GM12878 (cell line): ENCODE data around the gene SLC19A1. TPM values are rescaled to one million over a fixed set of nuclear protein-coding genes. Genes with fewer than 3 reads are reported as not detected.

Experiments
- ATAC-seq: fragments of 200-7000 bp; cut with Tn5 transposase; 3 replicates; pipeline ENCODE4 v1.9.1; 2020; ENCODE audit warnings: mild to moderate bottlenecking, moderate library complexity
- BruUV-seq: library from RNA; stranded (reverse); fragments of 400-500 nt; replicated peaks from 2 replicates; lab custom pipeline; 2021; lab: Mats Ljungman, UMichigan
- CTCF ChIA-PET: fragments of 300-600 bp; sonication (Branson Sonifier 250); formaldehyde crosslinking; extraction: SDS; loops from one replicate; lab custom pipeline; 2021; ENCODE audit warnings: inconsistent platforms; lab: Yijun Ruan, JAX
- POLR2A ChIA-PET: fragments of 350-600 bp; formaldehyde crosslinking; extraction: SDS; loops from one replicate; lab custom pipeline; 2021; ENCODE audit warnings: inconsistent platforms; lab: Charles Lee
- RAD21 ChIA-PET: fragments of 300-600 bp; sonication (Branson Sonifier 250); formaldehyde crosslinking; loops from one replicate; lab custom pipeline; 2023; ENCODE audit warnings: antibody characterized with exemption; ENCODE audit not compliant: unreplicated experiment; lab: Charles Lee
- SMC1A ChIA-PET: fragments of 300-600 bp; sonication (Branson Sonifier 250); formaldehyde crosslinking; loops from one replicate; lab custom pipeline; 2023; ENCODE audit not compliant: unreplicated experiment, uncharacterized antibody; lab: Charles Lee
- DNase-seq: peaks from one replicate; pipeline ENCODE4 v3.0.0-alpha.2; 2011; ENCODE audit warnings: low read depth, low spot score
- FAIRE-seq: peaks from 3 replicates; lab custom pipeline; 2011; peaks lifted over from hg19 to GRCh38; lab: Jason Lieb, UNC
- H2AFZ ChIP-seq: 2 replicates; pipeline ENCODE4 v1.6.0; 2011; ENCODE audit warnings: low read depth, low read length, control low read depth; ENCODE audit not compliant: control insufficient read depth
- H3K27ac ChIP-seq: 2 replicates; pipeline ENCODE4 v1.5.1; 2011; ENCODE audit warnings: control low read depth; ENCODE audit not compliant: control insufficient read depth, insufficient read depth
- H3K27me3 ChIP-seq, 2 experiments: replicated peaks in 1 of 2; 2 replicates each; pipeline versions ENCODE4 v1.6.0 to v1.6.1; 2011; ENCODE audit warnings: low read length in 1 of 2; ENCODE audit not compliant: control insufficient read depth in 2 of 2, insufficient read depth in 2 of 2
- H3K36me3 ChIP-seq, 2 experiments: 2 replicates each; pipeline ENCODE4 v1.5.1; 2011; ENCODE audit warnings: low read length in 1 of 2; ENCODE audit not compliant: control insufficient read depth in 2 of 2, insufficient read depth in 2 of 2
- H3K4me1 ChIP-seq: 2 replicates; pipeline ENCODE4 v1.6.1; 2011; ENCODE audit warnings: mild to moderate bottlenecking, low read length, moderate library complexity, mixed read lengths; ENCODE audit not compliant: control insufficient read depth, insufficient read depth
- H3K4me2 ChIP-seq: 2 replicates; pipeline ENCODE4 v1.6.0; 2011; ENCODE audit warnings: control low read depth; ENCODE audit not compliant: control insufficient read depth, insufficient read depth
- H3K4me3 ChIP-seq: fragments of 200-600 bp; sonication (generic); 2 replicates; pipeline ENCODE4 v1.5.1; 2016
- H3K79me2 ChIP-seq: 2 replicates; pipeline ENCODE4 v1.6.0; 2011; ENCODE audit warnings: low read length; ENCODE audit not compliant: control insufficient read depth, insufficient read depth
- H3K9ac ChIP-seq: 2 replicates; pipeline ENCODE4 v1.8.0; 2011; ENCODE audit warnings: low read length, control low read depth, mixed read lengths; ENCODE audit not compliant: control insufficient read depth, insufficient read depth
- H3K9me3 ChIP-seq: replicated peaks from 3 replicates; pipeline ENCODE4 v1.5.1; 2011; ENCODE audit warnings: mild to moderate bottlenecking, low read length; ENCODE audit not compliant: control insufficient read depth, insufficient read depth
- H4K20me1 ChIP-seq: 2 replicates; pipeline ENCODE4 v1.6.0; 2011; ENCODE audit not compliant: control insufficient read depth, insufficient read depth
- CBX5 ChIP-seq: sonication (generic); IDR thresholded peaks from 2 replicates; pipeline ENCODE4 v1.6.1; 2016; ENCODE audit warnings: low read depth, moderate library complexity, mild to moderate bottlenecking, inconsistent platforms
- CREB1 ChIP-seq: IDR thresholded peaks from 2 replicates; pipeline ENCODE4 v1.6.1; 2012; ENCODE audit warnings: low read depth, mild to moderate bottlenecking, inconsistent platforms
- E2F8 ChIP-seq: fragments of 450-650 bp; IDR thresholded peaks from 2 replicates; pipeline ENCODE4 v1.6.1; 2018; ENCODE audit warnings: mild to moderate bottlenecking, low read depth, moderate library complexity; ENCODE audit not compliant: partially characterized antibody
- ESRRA ChIP-seq: IDR thresholded peaks from 2 replicates; pipeline ENCODE4 v1.6.1; 2012; ENCODE audit warnings: mild to moderate bottlenecking, low read length, improper control_type of control experiment
- HDAC6 ChIP-seq: fragments of 200-600 bp; sonication (generic); IDR thresholded peaks from one replicate; pipeline ENCODE4 v1.8.0; 2017; ENCODE audit warnings: antibody characterized with exemption; ENCODE audit not compliant: unreplicated experiment
- JUND ChIP-seq: IDR thresholded peaks from 2 replicates; pipeline ENCODE4 v1.6.1; 2012; ENCODE audit warnings: low read depth, mild to moderate bottlenecking, low read length, improper control_type of control experiment, moderate library complexity
- PBX3 ChIP-seq: IDR thresholded peaks from 2 replicates; pipeline ENCODE4 v1.6.1; 2011; ENCODE audit warnings: mild to moderate bottlenecking, low read depth, low read length, moderate library complexity; ENCODE audit not compliant: insufficient replicate concordance
- RUNX3 ChIP-seq: IDR thresholded peaks from 2 replicates; pipeline ENCODE4 v1.6.1; 2012; ENCODE audit warnings: low read length, inconsistent platforms
- STAT1 ChIP-seq: fragments of 450-650 bp; conservative IDR thresholded peaks from 2 replicates; pipeline ENCODE4 v1.6.1; 2014; ENCODE audit warnings: antibody characterized with exemption, mild to moderate bottlenecking
- STAT3 ChIP-seq: IDR thresholded peaks from 2 replicates; pipeline ENCODE4 v1.6.1; 2011; ENCODE audit warnings: low read depth, low read length, improper control_type of control experiment
- TCF3 ChIP-seq: IDR thresholded peaks from 2 replicates; pipeline ENCODE4 v1.6.1; 2012; ENCODE audit warnings: low read depth, mild to moderate bottlenecking, low read length, borderline replicate concordance; ENCODE audit not compliant: insufficient read depth
- ZZZ3 ChIP-seq: IDR thresholded peaks from 2 replicates; pipeline ENCODE4 v1.6.1; 2011; ENCODE audit warnings: low read depth; ENCODE audit not compliant: control insufficient read depth, insufficient read length
- WGBS: methylation state at CpG from one replicate; pipeline ENCODE4 v1.1.6; 2016; ENCODE audit warnings: low lambda C conversion rate; ENCODE audit not compliant: insufficient replicate concordance, insufficient coverage; ENCODE audit errors: missing lambda C conversion rate; 5-methylcytosine and 5-hydroxymethylcytosine counted together
- in situ Hi-C: fragments of 300-500 bp; cut with MboI; formaldehyde crosslinking; loops from 9 replicates; pipeline ENCODE4 v1.14.3; 2018; ENCODE audit warnings: mixed read lengths
- intact Hi-C: fragments of 100-400 bp; cut with micrococcal nuclease; formaldehyde crosslinking; loops from one replicate; pipeline ENCODE4 v1.14.2; 2022; ENCODE audit not compliant: unreplicated experiment
- polyA plus RNA-seq, 11 experiments: library from polyadenylated mRNA; depleted of rRNA in 4 of 11; unstranded in 6 of 11; stranded (reverse) in 5 of 11; fragments of >200 nt; fragmentation: Nextera tagmentation in 4 of 11; fragmentation: Illumina TruSeq in 1 of 11; extraction: Ambion mirVana in 4 of 11; extraction: Trizol in 1 of 11; gene quantifications; 1 replicate in 1 of 11; 2 replicates in 10 of 11; pipeline versions ENCODE4 v1.2.1 to v1.2.3, GENCODE V29; 2011 to 2016; ENCODE audit warnings: inconsistent platforms in 2 of 11, missing spikeins in 2 of 11, low read depth in 1 of 11
- total RNA-seq, 4 experiments: library from RNA; depleted of rRNA in 3 of 4; stranded (reverse); fragments of >200 nt in 3 of 4; fragmentation: Illumina TruSeq in 1 of 4; extraction: Trizol in 1 of 4; gene quantifications; 2 replicates each; pipeline versions ENCODE4 v1.2.1 to v1.2.3, GENCODE V29; 2013 to 2021
- TF ChIP-seq, protein P1 (sequence below): fragments of 450-650 bp; formaldehyde crosslinking; IDR thresholded peaks from 2 replicates; pipeline ENCODE4 v1.4.0; 2022; ENCODE audit warnings: mild to moderate bottlenecking, moderate library complexity
- TF ChIP-seq, protein P2 (sequence below): fragments of 450-650 bp; IDR thresholded peaks from 2 replicates; pipeline ENCODE4 v1.6.1; 2017; ENCODE audit warnings: low read depth, mild to moderate bottlenecking, moderate library complexity

The SLC19A1 gene
- total and polyA plus RNA-seq, 10 of the 15 experiments (the other 5 are each of a cell fraction or from before 2014, with no cell fraction given) = 0.42 to 49.7 (median 12.2) TPM

DNA sequence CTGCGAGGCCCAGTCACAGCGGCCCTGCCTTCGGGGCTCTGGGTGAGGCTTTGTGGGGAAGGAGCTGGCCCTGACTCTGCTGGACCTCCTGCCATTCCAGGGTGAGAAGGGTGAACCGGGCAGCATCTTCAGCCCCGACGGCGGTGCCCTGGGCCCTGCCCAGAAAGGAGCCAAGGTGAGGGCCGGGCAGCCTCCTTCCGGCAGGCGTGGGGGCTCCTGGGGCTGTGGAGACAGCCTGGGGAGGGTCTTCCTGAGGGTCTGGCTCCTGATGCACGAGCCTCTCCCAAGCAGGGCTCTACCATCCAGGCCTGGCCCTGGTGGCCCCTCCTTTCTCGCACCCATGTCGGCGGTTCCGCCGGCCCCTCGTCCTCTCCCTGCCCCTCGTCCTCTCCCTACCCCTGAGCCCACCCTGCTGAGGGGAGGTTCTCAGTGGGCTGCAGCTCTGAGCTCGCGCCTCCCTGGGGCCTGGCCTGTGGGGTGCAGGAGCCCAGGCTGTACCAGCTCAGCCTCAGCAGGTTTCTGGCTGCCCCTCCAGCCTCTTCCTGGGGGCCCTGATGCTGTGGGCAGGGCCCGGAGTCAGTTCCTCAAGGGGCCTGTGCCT is 48.7 kb downstream of the SLC19A1 start (continued):
- TF ChIP-seq TCF3 = no peak
- TF ChIP-seq ZZZ3 = no peak
- TF ChIP-seq PBX3 = no peak
- TF ChIP-seq, protein P1, sequence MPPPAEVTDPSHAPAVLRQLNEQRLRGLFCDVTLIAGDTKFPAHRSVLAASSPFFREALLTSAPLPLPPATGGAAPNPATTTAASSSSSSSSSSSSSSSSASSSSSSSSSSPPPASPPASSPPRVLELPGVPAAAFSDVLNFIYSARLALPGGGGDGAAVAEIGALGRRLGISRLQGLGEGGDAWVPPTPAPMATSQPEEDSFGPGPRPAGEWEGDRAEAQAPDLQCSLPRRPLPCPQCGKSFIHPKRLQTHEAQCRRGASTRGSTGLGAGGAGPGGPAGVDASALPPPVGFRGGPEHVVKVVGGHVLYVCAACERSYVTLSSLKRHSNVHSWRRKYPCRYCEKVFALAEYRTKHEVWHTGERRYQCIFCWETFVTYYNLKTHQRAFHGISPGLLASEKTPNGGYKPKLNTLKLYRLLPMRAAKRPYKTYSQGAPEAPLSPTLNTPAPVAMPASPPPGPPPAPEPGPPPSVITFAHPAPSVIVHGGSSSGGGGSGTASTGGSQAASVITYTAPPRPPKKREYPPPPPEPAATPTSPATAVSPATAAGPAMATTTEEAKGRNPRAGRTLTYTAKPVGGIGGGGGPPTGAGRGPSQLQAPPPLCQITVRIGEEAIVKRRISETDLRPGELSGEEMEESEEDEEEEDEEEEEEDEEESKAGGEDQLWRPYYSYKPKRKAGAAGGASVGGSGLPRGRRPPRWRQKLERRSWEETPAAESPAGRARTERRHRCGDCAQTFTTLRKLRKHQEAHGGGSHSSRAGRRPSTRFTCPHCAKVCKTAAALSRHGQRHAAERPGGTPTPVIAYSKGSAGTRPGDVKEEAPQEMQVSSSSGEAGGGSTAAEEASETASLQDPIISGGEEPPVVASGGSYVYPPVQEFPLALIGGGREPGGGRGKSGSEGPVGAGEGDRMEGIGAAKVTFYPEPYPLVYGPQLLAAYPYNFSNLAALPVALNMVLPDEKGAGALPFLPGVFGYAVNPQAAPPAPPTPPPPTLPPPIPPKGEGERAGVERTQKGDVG (CRISPR knock-in tag) = no peak

DNA sequence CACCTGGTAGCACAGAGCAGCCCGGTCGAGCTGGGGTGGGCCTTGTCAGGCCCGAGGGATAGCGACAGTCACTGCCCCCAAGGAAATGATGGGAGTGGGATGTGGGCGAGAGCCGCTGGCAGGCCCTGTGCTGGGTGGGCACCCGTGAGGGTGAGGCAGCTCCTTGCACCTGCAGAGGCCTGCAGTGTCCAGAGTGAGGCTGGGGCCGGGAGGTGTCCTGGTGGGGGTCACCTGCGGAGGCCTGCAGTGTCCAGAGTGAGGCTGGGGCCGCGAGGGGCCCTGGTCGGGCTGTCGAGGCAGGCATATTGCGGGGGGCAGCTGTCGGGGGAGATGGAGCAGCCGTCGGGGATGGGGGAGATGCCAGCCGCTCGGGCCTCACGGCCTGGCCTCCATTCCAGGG is 49.5 kb downstream of the SLC19A1 start:
- Histone ChIP-seq H3K9ac (no peak overlapping the region), H3K9me3 (no peaks in the 10 kb centered on the region), H2AFZ (no peak overlapping the region), H4K20me1 (no peaks in the 10 kb centered on the region), H3K4me1 (no peaks in the 10 kb centered on the region), H3K4me3 (no peak overlapping the region), H3K36me3 (no peaks in the 10 kb centered on the region), H3K4me2 (no peak overlapping the region), H3K27ac (no peak overlapping the region), H3K27me3 (no peaks in the 10 kb centered on the region), H3K79me2 (no peaks in the 10 kb centered on the region)
- FAIRE-seq (no peak), DNase-seq (no peak), ATAC-seq (no peak)
- RAD21 ChIA-PET = no interaction called here
- SMC1A ChIA-PET = no interaction called here
- no TSS peak for BruUV-seq
- 60% methylated on average over 14 of the region's 20 CpGs for WGBS
- in situ Hi-C loops = no loop called here
- POLR2A ChIA-PET = no interaction called here
- intact Hi-C loops = no loop called here
- CTCF ChIA-PET = no interaction called here
- TF ChIP-seq STAT1 (no peak), RUNX3 (no peak), JUND (no peak), E2F8 (no peak), ESRRA (no peak), HDAC6 (no peak), STAT3 (no peak), CREB1 (no peak), CBX5 (no peak)
- TF ChIP-seq, protein P2, sequence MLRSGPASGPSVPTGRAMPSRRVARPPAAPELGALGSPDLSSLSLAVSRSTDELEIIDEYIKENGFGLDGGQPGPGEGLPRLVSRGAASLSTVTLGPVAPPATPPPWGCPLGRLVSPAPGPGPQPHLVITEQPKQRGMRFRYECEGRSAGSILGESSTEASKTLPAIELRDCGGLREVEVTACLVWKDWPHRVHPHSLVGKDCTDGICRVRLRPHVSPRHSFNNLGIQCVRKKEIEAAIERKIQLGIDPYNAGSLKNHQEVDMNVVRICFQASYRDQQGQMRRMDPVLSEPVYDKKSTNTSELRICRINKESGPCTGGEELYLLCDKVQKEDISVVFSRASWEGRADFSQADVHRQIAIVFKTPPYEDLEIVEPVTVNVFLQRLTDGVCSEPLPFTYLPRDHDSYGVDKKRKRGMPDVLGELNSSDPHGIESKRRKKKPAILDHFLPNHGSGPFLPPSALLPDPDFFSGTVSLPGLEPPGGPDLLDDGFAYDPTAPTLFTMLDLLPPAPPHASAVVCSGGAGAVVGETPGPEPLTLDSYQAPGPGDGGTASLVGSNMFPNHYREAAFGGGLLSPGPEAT = no peak
